HepG2 (cell line): ENCODE results near the gene SFTA2. TPM values are rescaled to one million over a fixed set of nuclear protein-coding genes. Genes with fewer than 3 reads are reported as not detected.

Experiments used
- CTCF ChIP-seq: sonication (generic); formaldehyde crosslinking; IDR thresholded peaks from 2 replicates; pipeline ENCODE4 v1.5.0; 2020; ENCODE audit warnings: mild to moderate bottlenecking, missing genetic modification reagents, moderate library complexity
- FOXA1 ChIP-seq, 2 experiments: fragments of 450-650 bp in 1 of 2; sonication (generic) in 1 of 2; formaldehyde crosslinking in 1 of 2; IDR thresholded peaks; 2 replicates each; pipeline versions ENCODE4 v1.4.0 to v1.6.1; 2016 to 2020; ENCODE audit warnings: missing genetic modification reagents in 1 of 2
- KDM4B ChIP-seq: sonication (generic); formaldehyde crosslinking; IDR thresholded peaks from 2 replicates; pipeline ENCODE4 v1.4.0; 2020; ENCODE audit warnings: missing genetic modification reagents
- NFE2 ChIP-seq: sonication (generic); formaldehyde crosslinking; IDR thresholded peaks from 2 replicates; pipeline ENCODE4 v1.4.0; 2020; ENCODE audit warnings: missing genetic modification reagents
- NR0B2 ChIP-seq: sonication (generic); formaldehyde crosslinking; IDR thresholded peaks from 2 replicates; pipeline ENCODE4 v1.4.0; 2020; ENCODE audit warnings: mild to moderate bottlenecking, missing genetic modification reagents
- NRL ChIP-seq: sonication (generic); formaldehyde crosslinking; IDR thresholded peaks from 2 replicates; pipeline ENCODE4 v1.5.0; 2020; ENCODE audit warnings: missing genetic modification reagents, mild to moderate bottlenecking, moderate library complexity, borderline replicate concordance
- RERE ChIP-seq: IDR thresholded peaks from 2 replicates; pipeline ENCODE4 v1.6.1; 2016; ENCODE audit warnings: low read depth, missing genetic modification reagents, missing compliant biosample characterization
- ZBTB7B ChIP-seq: sonication (generic); formaldehyde crosslinking; IDR thresholded peaks from 2 replicates; pipeline ENCODE4 v1.4.0; 2020; ENCODE audit warnings: missing genetic modification reagents
- ZFP36L2 ChIP-seq: sonication (generic); formaldehyde crosslinking; IDR thresholded peaks from 2 replicates; pipeline ENCODE4 v1.4.0; 2020; ENCODE audit warnings: missing genetic modification reagents
- ZGPAT ChIP-seq: IDR thresholded peaks from 2 replicates; pipeline ENCODE4 v1.6.1; 2016; ENCODE audit warnings: mild to moderate bottlenecking
- ZNF646 ChIP-seq: sonication (generic); formaldehyde crosslinking; IDR thresholded peaks from 2 replicates; pipeline ENCODE4 v1.9.0; 2021; ENCODE audit warnings: mild to moderate bottlenecking, missing genetic modification reagents
- ZNF678 ChIP-seq: sonication (generic); formaldehyde crosslinking; IDR thresholded peaks from 2 replicates; pipeline ENCODE4 v1.4.0; 2020; ENCODE audit warnings: mild to moderate bottlenecking, missing genetic modification reagents
- polyA plus RNA-seq, 8 experiments: library from polyadenylated mRNA; depleted of rRNA in 3 of 8; stranded (reverse) in 7 of 8; unstranded in 1 of 8; fragments of >200 nt; fragmentation: Illumina TruSeq in 4 of 8; extraction: Trizol in 4 of 8; gene quantifications; 2 replicates each; pipeline versions ENCODE4 v1.2.1 to v1.2.3, GENCODE V29; 2011 to 2016; ENCODE audit warnings: low read depth in 4 of 8, missing spikeins in 1 of 8, mixed read lengths in 1 of 8; ENCODE audit not compliant: insufficient read depth in 1 of 8
- total RNA-seq, 5 experiments: library from RNA; depleted of rRNA; stranded (reverse); fragments of >200 nt; fragmentation: Illumina TruSeq; extraction: Trizol; gene quantifications; 2 replicates each; pipeline ENCODE4 v1.2.3, GENCODE V29; 2016; ENCODE audit warnings: low read depth in 1 of 5

The SFTA2 gene
- total and polyA plus RNA-seq, 2 of the 13 experiments (the other 11 are each of a cell fraction or from before 2014, with no cell fraction given), result not detected

GRCh38 chr6:30907758-30908591 lies 24.0 kb downstream of the SFTA2 start, which contains the start of gene GTF2H4 (continued):
- TF ChIP-seq ZNF646, result no peak
- no peak for TF ChIP-seq ZNF678 (CRISPR knock-in tag)
- peak; percentile 92 for TF ChIP-seq ZGPAT
- TF ChIP-seq NR0B2, result no peak
- no peak for TF ChIP-seq NFE2 (CRISPR knock-in tag)
- no peak for TF ChIP-seq FOXA1 (IDR thresholded peaks at IDR 0.05)
- TF ChIP-seq FOXA1 (CRISPR knock-in tag; IDR thresholded peaks at IDR 0.05), result peak; percentile 42; the same call in 1 of the 2 replicates
- TF ChIP-seq ZBTB7B (CRISPR knock-in tag), result peak; percentile 66; the same call in 1 of the 2 replicates
- peak; percentile 41; the same call in 1 of the 2 replicates for TF ChIP-seq RERE (CRISPR knock-in tag)
- TF ChIP-seq KDM4B, result peak; percentile 91
- peak; percentile 12; the same call in 1 of the 2 replicates for TF ChIP-seq CTCF (CRISPR knock-in tag)
- no peak for TF ChIP-seq ZFP36L2 (CRISPR knock-in tag)
- TF ChIP-seq NRL (CRISPR knock-in tag), result peak; percentile 92
